GM18499 (cell line): ENCODE data around the gene CLEC12A.

Experiments used
- ATAC-seq: cut with Tn5 transposase; IDR thresholded peaks from one replicate; pipeline ENCODE4 v1.9.1; 2021; ENCODE audit warnings: moderate number of reproducible peaks; ENCODE audit not compliant: insufficient read depth, unreplicated experiment

The CLEC12A gene

GRCh38 chr12:10031321-10031720 is 60.1 kb downstream of the CLEC12A start:
- ATAC-seq = no peak

DNA sequence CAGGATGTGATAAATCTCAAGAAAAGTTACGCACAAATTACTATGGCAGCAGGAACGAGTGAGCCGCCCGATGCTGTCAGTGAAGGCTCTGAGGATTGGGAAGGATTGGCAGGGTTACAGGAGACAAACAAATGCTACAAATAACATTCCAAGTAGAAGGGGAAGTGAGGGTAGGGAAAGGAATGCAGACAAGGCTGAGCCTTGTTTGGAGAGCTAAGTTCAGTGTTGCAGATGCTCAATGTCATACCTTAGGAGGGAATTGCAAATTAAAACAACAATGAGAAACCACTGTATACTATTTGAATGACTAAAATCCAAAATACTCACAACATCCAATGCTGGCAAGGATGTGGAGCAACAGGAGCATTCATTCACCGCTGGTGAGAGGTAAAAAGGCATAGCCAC is 60.6 kb downstream of the CLEC12A start:
- ATAC-seq = no peak

DNA sequence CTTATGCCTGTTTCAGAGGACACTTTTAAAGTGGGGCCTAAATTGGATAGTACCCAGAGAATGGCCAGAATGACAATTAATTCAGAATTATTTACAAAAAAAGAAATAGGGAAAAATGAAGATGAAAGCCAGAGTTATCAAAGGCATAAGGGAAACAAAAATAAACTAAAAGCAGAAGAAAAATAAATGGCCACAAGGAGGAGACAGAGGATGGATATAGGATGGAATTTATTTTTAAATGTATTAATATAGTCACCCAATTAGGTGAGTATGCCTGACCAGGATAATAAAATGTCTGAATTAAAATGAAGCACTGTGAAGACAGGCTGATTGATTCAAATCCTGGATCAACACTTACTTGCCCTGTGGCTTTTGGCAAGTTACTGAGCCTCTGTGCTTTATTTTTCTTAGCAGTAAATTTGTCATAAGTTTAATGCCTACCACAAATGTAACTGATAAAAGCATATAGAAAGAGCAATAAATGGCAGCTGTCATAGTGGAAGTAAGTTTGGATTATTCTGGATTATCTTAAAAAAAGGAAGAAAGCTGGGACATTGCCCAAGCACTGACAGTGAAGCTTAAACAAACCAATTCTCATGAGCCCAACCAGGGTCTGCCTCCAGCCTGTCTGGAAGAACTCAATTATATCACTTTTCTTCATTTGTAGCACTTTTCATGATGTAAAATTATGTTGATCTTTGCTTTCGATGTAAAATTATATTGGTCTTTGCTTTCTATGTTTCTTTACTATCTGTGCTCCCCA is 62.8 kb downstream of the CLEC12A start:
- no peak for ATAC-seq
